ENCODE results near the gene FOXP1.

Gene FOXP1

GRCh38 chr3:71207632-71208031 lies 375.9 kb downstream of the FOXP1 start:
- peak overlapping the region; percentile 79 for H3K27ac ChIP-seq
- no peak for TF ChIP-seq CTCF (conservative IDR thresholded peaks at IDR 0.05)

DNA sequence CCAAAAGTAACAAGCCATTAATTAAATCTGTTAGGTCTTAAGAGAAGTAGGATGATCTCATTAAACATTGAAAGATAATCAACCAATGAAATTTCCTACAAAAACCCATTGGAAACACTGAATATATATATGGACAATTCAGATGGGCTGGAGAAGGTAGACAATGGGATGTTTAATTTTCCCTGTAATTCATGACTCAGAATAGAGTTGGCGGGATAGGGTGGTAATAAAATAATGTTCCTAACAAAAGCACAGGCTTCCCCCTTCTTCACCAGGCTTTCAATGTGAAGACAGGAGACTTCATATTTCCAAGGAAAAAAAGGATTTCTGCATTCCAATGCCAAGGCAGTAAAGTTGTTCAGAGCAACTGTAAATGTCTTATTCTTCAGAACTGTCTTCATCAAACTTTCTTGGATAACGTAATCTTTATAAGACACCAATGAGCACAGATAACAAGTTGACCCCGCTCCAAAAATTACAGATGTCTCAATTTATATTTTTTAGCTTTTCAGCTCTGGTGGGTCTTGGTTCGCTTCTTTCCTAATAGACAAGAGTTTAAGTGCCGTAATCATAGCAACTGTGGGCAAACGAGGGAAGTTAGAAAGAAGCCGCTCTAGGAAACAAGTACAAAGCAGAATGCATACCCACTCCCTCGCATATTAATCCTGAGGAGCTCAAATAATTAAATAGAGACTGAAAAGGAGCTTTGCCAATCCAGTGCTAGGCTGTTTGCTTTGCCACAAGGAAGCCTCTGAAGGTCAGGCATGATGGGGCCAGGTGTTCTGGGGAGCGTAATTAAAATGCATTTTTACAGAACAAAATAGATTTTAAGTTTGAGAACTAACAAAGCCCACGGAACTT lies 377.0 kb downstream of the FOXP1 start:
- TF ChIP-seq CTCF (conservative IDR thresholded peaks at IDR 0.05): no peak
- H3K27ac ChIP-seq: peak overlapping the region; percentile 79

DNA sequence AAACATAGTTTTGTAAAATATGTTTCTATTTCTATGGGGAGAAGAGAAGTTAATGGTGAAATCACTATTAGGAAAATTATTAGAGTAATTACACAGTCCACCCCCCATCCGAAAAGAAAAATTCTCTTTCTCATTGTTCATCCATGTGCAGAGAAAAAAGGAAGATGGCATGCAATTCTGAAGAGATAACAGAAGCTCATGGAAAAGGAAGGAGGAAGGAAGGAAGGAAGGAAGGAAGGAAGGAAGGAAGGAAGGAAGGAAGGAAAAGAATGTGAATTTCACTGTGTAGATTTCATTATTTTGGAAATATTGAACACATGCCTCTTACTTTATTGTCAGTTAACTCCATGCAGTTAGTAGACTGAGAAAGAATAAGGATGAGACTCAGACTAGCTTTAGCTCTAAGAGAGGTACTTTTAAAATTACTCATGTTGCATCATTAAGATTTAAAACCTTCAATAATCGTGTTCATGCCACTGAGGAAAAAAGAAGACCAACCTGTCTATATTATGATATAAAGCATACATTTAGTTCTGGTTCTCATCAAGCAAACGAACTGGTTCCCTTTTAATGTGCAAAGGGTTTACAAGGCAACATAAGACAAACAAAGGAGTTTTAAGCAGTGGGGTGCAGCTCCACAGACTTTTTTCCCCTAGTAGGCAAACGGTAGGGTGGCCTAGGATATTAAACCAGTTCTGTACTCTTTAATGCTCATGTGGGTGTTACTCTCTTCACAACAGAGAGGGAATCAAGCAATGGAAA lies 379.6 kb downstream of the FOXP1 start:
- peak overlapping the region; percentile 79 for H3K27ac ChIP-seq
- TF ChIP-seq CTCF (conservative IDR thresholded peaks at IDR 0.05): no peak

DNA sequence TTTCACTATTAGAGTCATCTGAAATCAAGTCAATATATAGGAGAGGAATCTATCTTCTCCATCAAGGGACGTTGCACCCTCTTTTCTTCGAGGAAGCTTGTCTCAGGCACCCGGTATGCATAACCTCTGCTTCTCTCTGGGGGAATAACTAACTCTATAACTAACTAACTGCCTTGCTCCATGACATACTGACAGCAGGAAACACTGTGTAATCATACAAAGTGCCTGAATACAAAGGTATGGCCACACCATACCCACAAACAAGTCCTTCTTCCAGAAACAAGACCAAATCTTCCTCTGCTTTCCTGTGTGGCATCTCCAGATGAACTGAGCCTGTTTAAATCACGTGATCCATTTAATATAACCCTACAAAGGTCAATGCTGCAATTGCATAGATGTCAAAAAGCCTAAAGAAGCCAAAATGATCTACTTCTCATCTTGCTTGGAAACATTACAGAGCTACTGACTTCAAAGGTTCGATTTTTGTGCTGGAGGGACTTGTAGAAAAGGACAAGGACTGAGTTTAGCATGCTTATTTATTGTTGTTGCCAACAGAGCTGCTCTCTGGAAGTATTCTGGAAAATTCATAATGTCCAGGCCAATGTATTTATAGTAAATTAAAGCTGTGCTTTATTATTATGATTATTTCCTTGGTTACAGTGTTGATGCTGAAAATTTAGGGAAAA lies 380.5 kb downstream of the FOXP1 start:
- no peak for TF ChIP-seq CTCF (conservative IDR thresholded peaks at IDR 0.05)
- peak overlapping the region; percentile 54 for H3K27ac ChIP-seq

DNA sequence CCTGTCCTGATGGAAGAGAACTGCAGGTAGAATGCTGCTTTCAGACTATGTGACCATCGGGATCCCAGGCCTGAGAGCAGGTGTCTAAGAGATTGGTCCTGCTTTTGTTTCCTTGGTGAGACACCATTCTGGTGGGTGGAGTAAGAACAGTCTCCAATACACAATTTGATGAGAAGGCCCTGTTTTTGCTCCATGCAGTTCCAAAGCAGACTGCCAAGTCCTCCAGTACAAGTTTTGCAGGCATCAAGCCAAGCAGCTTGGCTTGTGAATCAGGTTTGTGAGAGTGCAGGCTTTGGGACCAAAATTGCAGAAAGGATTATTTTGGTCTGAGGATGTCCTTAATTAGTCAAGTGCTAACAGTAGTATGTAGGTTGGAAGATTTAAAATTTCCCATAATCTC lies 381.6 kb downstream of the FOXP1 start:
- no peak for TF ChIP-seq CTCF (conservative IDR thresholded peaks at IDR 0.05)
- H3K27ac ChIP-seq: peak overlapping the region; percentile 54

- no peak overlapping the region for H3K27ac ChIP-seq
- TF ChIP-seq CTCF (conservative IDR thresholded peaks at IDR 0.05): no peak
Observed at GRCh38 chr3:71197841-71198565, 385.5 kb downstream of the FOXP1 start.

Data from VCaP (cell line).